ENCODE results near the gene SPEG. TPM values are rescaled to one million over a fixed set of nuclear protein-coding genes. Genes with fewer than 3 reads are reported as not detected.
A peak's percentile ranks its signal among the peaks of the same experiment; 100 is the strongest.

The SPEG gene
- total RNA-seq, 1 donor from 2014 or later: 6.1 TPM

GRCh38 chr2:219459460-219460311 lies 25.0 kb downstream of the SPEG start:
- peak; percentile 87 for TF ChIP-seq CTCF (IDR thresholded peaks at IDR 0.05; ENCODE audit: unreplicated experiment)
- no peaks in the 10 kb centered on the region for H3K36me3 Mint-ChIP-seq (ENCODE audit: low read depth, unreplicated experiment)

DNA sequence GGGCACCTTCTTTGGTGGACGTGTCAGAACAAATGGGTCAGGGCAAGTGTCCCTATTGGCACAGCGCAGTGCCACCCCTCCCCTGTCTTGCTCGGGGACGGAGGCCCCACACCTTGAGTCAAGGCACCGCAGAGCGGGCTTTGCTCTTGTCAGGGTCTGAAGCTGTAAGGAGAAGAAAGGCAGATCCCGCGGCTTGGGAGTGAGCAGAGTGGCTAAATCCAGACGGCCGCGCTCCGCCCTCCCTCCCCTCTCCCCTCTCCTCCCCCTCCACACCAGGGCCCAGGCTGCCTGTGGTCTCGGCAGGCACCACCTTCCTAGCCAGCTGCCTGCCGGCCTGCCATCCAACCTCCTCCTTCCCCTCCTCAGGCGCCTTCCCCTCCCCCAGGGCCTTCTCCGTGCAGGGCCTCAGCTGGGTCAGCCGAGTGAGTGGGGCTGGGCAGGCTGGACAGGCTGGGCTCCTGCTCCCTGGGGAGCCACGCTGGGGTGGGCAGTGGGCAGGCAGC lies 25.8 kb downstream of the SPEG start:
- H3K4me3 Mint-ChIP-seq (ENCODE audit: unreplicated experiment): no peak overlapping the region
- H3K4me1 Mint-ChIP-seq (ENCODE audit: unreplicated experiment): peaks cover 2% of the 10 kb centered on the region
- H3K36me3 Mint-ChIP-seq (ENCODE audit: low read depth, unreplicated experiment): no peaks in the 10 kb centered on the region
- DNase-seq (ENCODE audit: low spot score): no peak
- no peaks in the 10 kb centered on the region for H3K9me3 Mint-ChIP-seq (ENCODE audit: unreplicated experiment)
- peaks cover 15% of the 10 kb centered on the region for H3K27me3 Mint-ChIP-seq (ENCODE audit: unreplicated experiment)
- no peak for TF ChIP-seq CTCF (IDR thresholded peaks at IDR 0.05; ENCODE audit: unreplicated experiment)
- no peak overlapping the region for H3K27ac Mint-ChIP-seq (ENCODE audit: unreplicated experiment)

More at GRCh38 chr2:219459460-219460311, 25.0 kb downstream of the SPEG start:
- Mint-ChIP-seq H3K4me3 (ENCODE audit: unreplicated experiment) (no peak overlapping the region), H3K9me3 (ENCODE audit: unreplicated experiment) (no peaks in the 10 kb centered on the region), H3K27ac (ENCODE audit: unreplicated experiment) (no peak overlapping the region), H3K27me3 (ENCODE audit: unreplicated experiment) (peaks cover 14% of the 10 kb centered on the region), H3K4me1 (ENCODE audit: unreplicated experiment) (peaks cover 2% of the 10 kb centered on the region)
- DNase-seq (ENCODE audit: low spot score): peak; percentile 80

DNA sequence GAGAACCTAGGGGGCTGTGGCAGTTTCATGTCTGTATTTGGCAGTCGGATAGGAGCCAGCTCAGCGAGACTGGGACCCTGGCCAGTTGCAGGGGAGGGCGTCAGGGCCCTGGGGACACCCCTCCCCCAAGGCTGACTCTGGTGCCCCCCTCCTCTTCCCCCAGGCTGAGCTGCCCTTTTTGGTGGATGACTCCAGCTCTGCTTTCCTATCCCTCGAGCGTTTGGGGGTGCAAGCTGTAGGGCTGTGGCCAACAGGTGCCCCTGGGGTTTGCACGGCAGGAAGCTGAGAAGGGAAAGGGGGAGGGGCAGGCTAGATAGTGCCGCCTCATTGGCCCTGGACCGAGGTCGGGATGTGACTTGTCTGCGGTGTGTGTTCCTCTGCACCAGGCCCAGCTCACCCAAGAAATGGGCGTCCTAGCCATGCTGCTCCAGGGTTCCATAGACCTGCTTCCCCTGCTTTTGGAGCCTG lies 26.4 kb downstream of the SPEG start:
- no peak for DNase-seq (ENCODE audit: low spot score)
- no peaks in the 10 kb centered on the region for H3K9me3 Mint-ChIP-seq (ENCODE audit: unreplicated experiment)
- no peak overlapping the region for H3K4me3 Mint-ChIP-seq (ENCODE audit: unreplicated experiment)
- no peak for TF ChIP-seq CTCF (IDR thresholded peaks at IDR 0.05; ENCODE audit: unreplicated experiment)
- H3K4me1 Mint-ChIP-seq (ENCODE audit: unreplicated experiment): peaks cover 2% of the 10 kb centered on the region
- H3K36me3 Mint-ChIP-seq (ENCODE audit: low read depth, unreplicated experiment): no peaks in the 10 kb centered on the region
- no peak overlapping the region for H3K27ac Mint-ChIP-seq (ENCODE audit: unreplicated experiment)
- H3K27me3 Mint-ChIP-seq (ENCODE audit: unreplicated experiment): peaks cover 11% of the 10 kb centered on the region

DNA sequence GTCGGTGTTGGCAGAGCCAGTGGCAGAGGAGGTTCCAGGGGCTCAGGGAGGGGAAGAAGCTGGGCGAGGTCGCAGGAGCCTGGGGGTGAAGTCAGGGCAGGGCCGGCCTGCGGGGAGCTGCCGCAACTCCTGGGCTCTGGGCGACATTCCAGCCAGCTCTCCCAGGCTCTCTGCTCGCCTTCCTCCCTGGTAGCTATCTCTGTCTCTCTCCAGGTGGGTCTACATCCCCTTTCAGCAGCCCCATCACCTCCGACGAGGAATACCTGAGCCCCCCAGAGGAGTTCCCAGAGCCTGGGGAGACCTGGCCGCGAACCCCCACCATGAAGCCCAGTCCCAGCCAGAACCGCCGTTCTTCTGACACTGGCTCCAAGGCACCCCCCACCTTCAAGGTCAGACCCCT lies 27.0 kb downstream of the SPEG start:
- Mint-ChIP-seq H3K4me1 (ENCODE audit: unreplicated experiment) (peaks cover 2% of the 10 kb centered on the region), H3K9me3 (ENCODE audit: unreplicated experiment) (no peaks in the 10 kb centered on the region), H3K36me3 (ENCODE audit: low read depth, unreplicated experiment) (peaks cover under 1% of the 10 kb centered on the region), H3K27ac (ENCODE audit: unreplicated experiment) (no peak overlapping the region), H3K4me3 (ENCODE audit: unreplicated experiment) (no peak overlapping the region), H3K27me3 (ENCODE audit: unreplicated experiment) (peaks cover 12% of the 10 kb centered on the region)
- no peak for DNase-seq (ENCODE audit: low spot score)
- TF ChIP-seq CTCF (IDR thresholded peaks at IDR 0.05; ENCODE audit: unreplicated experiment): no peak

DNA sequence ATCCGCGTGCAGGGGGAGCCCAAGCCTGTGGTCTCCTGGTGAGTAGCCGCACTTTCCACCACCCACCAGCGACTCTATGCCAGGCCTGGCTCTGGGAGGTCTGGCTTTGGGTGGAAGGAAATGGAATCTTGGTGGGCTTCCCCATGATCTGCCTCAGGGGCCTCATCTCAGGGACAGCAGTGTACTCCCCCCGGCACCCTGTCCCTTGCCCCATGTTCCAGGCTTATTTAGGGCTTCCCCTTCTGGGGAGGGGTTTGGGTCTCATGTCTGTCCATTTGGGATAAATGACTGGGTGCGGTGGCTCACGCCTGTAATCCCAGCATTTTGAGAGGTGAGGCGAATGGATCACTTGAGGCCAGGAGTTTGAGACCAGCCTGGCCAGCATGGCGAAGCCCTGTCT lies 27.7 kb downstream of the SPEG start:
- H3K4me1 Mint-ChIP-seq (ENCODE audit: unreplicated experiment): peaks cover 2% of the 10 kb centered on the region
- TF ChIP-seq CTCF (IDR thresholded peaks at IDR 0.05; ENCODE audit: unreplicated experiment): no peak
- DNase-seq (ENCODE audit: low spot score): no peak
- peaks cover 13% of the 10 kb centered on the region for H3K27me3 Mint-ChIP-seq (ENCODE audit: unreplicated experiment)
- H3K9me3 Mint-ChIP-seq (ENCODE audit: unreplicated experiment): no peaks in the 10 kb centered on the region
- peaks cover 3% of the 10 kb centered on the region for H3K36me3 Mint-ChIP-seq (ENCODE audit: low read depth, unreplicated experiment)
- H3K27ac Mint-ChIP-seq (ENCODE audit: unreplicated experiment): no peak overlapping the region
- no peak overlapping the region for H3K4me3 Mint-ChIP-seq (ENCODE audit: unreplicated experiment)

All from endothelial cell (in vitro differentiated cells).